ENCODE data around the gene FAM124A.

DNA sequence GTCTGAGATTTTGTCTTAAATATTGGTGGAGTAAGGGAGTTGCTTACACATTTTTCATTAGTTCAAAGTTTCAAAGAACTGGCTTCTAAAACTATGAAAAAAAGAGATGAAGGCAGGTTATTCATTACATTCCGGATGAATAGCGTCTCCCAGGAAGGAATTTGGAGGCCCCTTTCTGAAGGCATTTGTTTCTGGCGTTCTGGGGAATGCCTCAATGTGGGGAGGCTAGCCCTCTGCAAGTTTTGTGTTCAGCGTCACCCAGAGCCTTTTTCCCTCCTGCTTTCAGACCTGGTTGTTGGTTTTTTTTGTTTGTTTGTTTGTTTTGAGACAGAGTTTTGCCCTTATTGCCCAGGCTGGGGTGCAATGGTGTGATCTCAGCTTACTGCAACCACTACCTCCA is 21.0 kb downstream of the FAM124A start:
- TF ChIP-seq, protein P1, sequence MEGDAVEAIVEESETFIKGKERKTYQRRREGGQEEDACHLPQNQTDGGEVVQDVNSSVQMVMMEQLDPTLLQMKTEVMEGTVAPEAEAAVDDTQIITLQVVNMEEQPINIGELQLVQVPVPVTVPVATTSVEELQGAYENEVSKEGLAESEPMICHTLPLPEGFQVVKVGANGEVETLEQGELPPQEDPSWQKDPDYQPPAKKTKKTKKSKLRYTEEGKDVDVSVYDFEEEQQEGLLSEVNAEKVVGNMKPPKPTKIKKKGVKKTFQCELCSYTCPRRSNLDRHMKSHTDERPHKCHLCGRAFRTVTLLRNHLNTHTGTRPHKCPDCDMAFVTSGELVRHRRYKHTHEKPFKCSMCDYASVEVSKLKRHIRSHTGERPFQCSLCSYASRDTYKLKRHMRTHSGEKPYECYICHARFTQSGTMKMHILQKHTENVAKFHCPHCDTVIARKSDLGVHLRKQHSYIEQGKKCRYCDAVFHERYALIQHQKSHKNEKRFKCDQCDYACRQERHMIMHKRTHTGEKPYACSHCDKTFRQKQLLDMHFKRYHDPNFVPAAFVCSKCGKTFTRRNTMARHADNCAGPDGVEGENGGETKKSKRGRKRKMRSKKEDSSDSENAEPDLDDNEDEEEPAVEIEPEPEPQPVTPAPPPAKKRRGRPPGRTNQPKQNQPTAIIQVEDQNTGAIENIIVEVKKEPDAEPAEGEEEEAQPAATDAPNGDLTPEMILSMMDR (conservative IDR thresholded peaks at IDR 0.05 in 1 of 2, IDR thresholded peaks at IDR 0.05 in 1 of 2; ENCODE audit: extremely low read depth in 1 of 2, insufficient read depth in 1 of 2, low read depth in 1 of 2, low read length in 2 of 2) = no peak
- no peak for TF ChIP-seq EZH2 (IDR thresholded peaks at IDR 0.05; ENCODE audit: borderline replicate concordance, low read length)
